Measurements from ENCODE around the gene NPAS2.

NPAS2 gene

DNA sequence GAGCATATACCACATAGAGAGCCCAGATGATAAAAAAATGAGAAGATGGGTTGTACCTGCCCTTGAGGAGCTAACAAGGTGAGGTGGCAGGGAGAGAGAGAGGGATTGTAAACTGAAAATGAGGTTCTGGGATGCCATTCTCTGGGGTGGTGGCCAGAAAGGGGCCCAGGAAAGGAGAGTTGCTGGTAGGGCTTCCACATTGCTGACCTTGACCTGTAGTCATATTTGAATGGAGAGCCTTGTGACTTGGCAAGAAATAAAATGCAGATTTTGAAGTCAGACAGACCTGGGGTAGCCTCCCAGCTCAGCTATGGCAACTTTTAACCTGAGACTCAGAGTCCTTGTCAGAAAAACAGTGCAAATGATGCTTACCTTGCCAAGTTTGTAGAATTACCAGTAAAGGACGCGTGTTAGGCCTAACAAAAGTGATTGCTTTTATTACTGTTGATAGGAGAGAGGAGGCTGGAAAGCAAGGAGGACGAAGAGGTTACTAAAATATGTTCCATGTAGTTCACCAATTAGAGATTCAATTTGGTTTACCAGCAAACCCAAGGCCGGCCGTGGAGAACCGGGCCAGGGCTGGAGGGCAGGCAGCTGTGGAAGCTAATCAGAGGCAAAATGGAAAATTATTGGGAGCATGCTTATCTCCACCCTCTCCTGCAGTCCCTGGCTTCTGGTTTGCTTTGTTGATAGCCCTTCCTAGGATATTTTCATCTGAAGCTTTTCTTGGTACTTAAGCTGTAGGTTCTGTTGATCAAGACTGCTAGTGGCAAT, 3.9 kb downstream of the NPAS2 start:
- no peak for DNase-seq

- DNase-seq: no peak
These were observed 4.9 kb downstream of the NPAS2 start for GRCh38 chr2:100824842-100825241.

- no peak for DNase-seq
These were observed 6.6 kb downstream of the NPAS2 start for GRCh38 chr2:100826494-100826893.

DNA sequence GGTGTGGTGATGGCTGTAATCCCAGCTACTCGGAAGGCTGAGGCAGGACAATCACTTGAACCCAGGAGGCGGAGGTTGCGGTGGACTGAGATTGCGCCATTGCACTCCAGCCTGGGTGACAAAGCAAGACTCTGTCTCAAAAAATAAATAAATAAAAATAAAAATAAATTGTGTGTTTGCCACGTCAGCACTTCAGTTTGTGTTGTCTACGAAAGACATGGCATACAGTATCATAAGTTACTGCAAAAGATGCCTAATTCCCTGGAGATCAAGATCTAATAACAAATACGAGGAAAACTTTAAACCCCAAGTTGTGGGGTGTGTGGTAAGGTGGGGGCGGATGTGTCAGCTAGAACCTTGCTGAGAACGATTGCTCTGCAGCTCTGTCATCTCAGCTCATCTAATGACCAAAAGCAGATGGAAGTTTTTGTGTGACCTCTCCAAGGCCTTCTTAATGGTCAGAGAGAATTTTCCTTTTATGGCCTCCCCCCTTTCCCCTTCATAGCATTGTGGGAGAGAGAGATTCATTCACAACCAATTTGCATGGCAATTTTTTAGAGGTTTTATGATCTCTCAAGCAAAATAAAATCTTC, 11.3 kb downstream of the NPAS2 start:
- no peak for DNase-seq

DNA sequence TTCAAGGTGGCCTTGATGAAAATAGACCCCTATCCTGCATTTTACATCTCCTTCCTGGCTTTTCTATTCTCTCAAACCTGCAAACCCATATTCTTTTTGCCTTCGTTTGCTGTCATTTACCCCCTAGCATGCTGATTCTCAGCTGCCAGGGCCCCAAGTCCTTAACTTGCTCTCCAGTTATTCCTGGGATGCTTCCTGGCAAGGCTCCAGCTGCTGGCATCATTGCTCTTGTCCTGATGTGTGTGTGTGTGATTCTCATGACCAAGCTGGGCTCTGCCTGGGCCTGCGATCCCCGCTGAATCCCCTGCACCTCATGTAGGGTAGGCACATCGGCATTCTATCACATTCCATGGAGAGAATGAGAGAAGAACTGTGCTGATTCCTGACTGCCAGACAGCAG, 11.9 kb downstream of the NPAS2 start:
- no peak for DNase-seq

DNA sequence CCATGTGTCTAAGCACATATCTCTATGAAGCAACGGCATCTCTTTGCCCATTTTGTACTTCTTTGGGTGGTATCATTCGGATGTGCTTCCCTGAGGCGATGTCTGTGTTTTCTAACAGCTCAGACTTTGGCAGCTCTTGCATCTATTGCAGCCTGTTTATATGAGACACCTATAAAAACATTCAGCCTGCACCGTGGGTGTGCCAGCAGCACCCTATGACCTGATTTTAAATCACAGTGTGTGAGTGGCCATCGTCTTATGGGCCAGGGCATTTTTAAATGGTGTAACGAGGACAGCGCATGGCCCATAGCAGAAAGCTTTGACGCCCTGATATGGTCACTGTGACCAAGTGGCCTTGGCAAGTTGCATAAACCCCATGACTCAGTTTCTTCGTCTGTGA, 12.9 kb downstream of the NPAS2 start:
- no peak for DNase-seq

GRCh38 chr2:100833331-100833730, 13.4 kb downstream of the NPAS2 start:
- DNase-seq: no peak

DNA sequence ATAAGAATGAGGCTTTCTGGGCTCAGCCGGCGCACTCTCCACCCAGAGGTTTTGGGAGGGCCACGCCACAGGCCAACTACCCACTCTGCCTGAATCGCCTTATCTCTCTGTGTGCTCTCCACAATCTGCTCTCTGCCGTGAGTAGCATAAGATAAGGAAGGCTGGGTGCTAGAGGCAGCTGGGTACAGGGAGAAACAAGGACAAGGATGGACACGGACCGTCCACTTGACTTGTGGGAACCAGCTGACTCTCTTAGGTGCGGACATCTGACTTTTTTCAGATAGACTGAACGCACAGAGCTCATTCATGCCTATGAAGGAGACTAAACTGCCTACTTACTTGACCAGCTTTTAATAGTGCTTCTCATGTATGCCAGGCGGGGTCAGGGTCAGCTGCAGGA, 14.3 kb downstream of the NPAS2 start:
- no peak for DNase-seq

- no peak for DNase-seq
These were observed 15.2 kb downstream of the NPAS2 start for GRCh38 chr2:100835006-100835659.

GRCh38 chr2:100840519-100840918, 20.6 kb downstream of the NPAS2 start:
- DNase-seq: no peak

DNA sequence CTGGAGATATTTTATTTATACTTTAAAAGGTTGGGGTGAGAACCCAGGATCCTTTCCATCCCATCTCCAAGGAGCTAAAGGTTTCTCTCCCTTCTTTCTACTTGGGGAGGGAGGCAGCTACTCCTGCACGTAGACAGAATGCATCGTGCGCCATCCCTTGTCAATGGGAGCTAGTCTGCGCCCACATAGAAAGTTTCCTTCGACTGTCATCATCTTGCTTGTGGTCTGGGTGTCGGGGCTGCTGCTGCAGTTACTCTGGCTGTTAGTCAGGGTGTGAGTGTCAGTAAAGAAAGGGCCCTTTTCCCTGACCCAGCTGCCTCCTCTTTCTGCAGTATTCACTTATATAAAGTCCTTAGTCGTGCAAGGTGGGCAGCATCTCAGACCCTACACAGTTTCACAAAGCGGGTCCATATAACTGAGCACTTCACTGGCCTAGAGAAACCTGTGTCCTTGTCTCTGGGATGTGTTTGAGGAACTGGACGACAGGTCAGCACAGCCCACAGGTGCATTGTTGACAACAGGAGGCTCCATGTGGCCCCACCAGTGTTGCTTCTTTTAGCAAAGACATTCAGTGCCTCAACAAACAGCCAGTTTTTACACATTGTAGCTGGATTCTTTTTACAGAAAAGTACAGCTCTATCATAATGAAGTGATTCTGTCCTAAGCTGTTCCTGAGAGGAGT, 22.4 kb downstream of the NPAS2 start:
- DNase-seq: no peak

DNA sequence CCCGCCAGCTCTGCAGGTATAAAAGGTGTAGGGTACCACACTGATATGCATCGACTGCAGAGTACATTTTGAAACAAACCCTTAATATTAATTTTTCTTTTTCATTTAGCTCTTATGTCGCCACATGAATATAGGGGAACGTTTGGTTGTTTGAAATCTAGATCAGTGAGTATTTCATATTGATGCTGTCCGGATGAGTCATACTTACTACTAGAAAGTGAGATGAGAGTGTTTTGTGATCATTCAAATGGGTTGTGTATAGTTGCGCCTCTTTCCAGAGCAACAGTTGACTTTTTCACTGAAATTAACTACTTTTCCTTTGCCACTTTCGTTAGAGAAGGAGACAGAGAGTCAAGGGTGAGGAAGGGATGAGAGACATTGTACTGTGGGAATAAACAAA, 24.6 kb downstream of the NPAS2 start:
- no peak for DNase-seq

GRCh38 chr2:100845141-100845991, 25.4 kb downstream of the NPAS2 start:
- DNase-seq: no peak

DNA sequence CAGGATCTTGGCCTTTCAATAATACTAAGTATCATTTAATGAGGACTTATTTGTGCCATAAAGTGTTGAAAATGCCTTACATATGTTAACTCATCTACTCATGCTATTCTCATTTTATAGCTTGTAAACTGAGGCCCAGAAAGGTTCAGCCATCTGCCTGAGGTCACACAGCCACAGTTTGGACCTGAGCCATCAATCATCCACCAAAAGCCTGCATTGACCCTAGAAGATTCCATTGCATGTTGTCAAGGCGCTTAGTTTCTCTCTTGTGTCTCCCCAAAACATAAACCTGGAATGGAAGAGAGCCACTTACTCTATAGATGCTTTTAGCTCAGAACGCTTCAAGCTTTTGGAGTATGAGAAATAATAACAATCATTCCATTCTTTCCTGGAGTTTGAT, 26.8 kb downstream of the NPAS2 start:
- no peak for DNase-seq

- DNase-seq: no peak
These were observed 32.5 kb downstream of the NPAS2 start for GRCh38 chr2:100852447-100852846.

GRCh38 chr2:100852999-100853908, 33.3 kb downstream of the NPAS2 start:
- peak in 1 of 2 experiments; percentile 21 for DNase-seq

DNA sequence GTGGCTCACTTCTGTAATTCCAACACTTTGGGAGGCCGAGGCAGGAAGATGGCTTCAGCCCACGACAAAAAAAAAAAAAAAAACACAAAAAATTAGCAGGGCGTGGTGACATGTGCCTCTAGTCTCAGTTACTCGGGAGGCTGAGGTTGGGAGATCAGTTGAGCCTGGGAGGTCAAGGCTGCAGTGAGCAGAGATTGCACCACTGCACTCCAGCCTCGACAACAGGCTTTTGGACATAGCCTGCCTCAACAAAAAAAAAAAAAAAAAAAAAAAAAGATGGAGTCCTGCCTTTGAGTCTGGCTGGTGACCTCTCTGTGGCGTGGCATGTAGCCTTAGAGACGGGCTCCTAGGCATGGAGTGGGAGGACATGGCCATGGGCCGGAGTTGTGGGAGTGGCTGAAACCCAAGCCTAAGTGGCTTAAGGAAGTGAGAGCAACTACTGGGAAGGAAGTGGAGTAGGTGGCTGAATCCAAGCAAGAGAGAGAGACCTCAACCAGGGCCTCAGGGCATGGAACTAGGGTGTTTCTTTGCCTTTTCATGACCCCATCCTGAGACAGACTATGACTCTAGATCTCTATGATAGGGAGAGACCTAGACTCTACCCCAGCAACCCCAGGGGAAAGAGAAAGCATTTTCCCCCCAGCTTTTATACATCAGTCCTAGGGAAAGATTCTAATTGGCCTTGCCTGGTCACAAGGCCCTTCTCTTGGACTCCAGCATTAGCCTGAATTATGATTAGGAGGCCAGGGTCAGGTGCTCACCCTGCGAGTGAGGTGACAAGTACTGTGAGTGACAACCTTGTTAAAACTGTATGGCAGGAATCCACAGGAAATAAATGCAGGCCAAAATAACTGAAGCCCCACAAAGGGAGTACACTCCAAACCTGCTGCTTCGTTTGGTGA, 34.2 kb downstream of the NPAS2 start:
- no peak for DNase-seq

DNA sequence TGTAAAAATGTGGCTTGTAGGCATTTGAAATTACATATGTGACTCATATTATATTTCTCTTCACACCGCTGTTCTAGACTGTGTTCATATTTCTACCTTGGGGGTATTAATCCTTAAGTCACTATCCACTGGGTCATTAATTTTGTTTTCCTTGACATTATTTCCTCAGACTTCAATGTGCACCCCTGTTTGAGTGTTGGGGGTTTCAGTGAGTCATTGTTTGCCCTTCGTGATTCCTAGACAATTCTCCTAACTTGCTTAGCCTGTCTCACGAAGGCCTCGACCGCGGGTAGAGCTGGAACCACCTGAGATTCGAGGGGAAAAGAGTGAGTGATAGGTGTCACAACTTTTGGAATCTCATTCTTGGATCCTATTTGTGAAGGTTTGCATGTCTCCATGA, 35.1 kb downstream of the NPAS2 start:
- no peak for DNase-seq

- no peak for DNase-seq
These were observed 35.7 kb downstream of the NPAS2 start for GRCh38 chr2:100855606-100856005.

DNA sequence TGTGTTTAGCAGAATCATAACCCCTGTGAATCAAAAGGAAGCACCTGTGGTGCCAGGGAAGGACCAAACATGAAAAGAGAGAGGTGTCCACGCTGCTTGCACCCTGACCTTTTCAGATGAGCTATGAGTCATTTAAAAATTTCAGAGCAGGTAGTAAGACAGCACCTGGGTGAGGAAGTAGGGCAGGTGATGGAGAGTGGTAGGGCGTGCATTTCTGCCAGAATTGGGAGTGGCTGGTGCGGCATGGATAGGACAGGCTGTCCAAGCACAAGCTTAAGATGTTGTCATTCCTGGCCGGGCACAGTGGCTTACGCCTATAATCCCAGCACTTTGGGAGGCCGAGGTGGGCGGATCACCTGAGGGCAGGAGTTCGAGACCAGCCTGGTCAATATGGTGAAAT, 36.8 kb downstream of the NPAS2 start:
- no peak for DNase-seq

DNA sequence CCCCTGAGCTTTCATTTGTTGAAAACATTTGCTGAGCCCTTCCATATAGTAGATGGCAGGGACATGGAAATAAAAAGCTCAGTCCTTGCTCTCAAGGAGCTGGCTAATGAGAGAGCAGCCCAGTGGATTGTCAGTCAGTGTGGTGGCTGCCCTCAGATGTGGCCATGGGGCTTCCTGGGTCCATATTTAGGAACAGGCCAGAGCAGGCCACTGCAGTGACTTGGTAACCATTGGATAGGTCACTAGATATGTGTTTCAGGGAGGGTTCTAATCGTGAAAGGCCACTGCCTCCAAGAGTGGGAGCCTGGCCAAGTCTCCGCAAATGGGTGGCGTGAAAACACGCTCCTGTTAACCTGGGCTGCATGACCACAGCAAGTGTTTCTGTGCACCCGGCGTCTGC, 37.4 kb downstream of the NPAS2 start:
- DNase-seq: no peak

All from NCI-H524 (cell line).